ENCODE results near the gene AFG3L2.

The AFG3L2 gene

DNA sequence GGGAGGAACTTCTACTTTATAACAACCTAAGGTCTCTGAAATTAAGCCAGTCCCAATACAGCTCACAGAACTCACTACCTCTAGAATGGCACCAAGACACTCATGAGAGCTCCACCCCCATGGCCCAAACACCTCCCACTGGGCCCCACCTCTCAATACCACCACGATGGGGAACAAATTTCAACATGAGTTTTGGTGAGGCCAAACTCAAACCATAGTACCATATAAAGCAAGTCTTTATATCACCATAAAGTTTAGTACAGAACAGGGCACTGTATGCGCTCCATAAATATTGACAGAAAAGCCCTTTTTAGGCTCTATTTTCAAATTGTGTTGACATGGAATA lies 3.3 kb downstream of the AFG3L2 start:
- TF ChIP-seq, protein P1, sequence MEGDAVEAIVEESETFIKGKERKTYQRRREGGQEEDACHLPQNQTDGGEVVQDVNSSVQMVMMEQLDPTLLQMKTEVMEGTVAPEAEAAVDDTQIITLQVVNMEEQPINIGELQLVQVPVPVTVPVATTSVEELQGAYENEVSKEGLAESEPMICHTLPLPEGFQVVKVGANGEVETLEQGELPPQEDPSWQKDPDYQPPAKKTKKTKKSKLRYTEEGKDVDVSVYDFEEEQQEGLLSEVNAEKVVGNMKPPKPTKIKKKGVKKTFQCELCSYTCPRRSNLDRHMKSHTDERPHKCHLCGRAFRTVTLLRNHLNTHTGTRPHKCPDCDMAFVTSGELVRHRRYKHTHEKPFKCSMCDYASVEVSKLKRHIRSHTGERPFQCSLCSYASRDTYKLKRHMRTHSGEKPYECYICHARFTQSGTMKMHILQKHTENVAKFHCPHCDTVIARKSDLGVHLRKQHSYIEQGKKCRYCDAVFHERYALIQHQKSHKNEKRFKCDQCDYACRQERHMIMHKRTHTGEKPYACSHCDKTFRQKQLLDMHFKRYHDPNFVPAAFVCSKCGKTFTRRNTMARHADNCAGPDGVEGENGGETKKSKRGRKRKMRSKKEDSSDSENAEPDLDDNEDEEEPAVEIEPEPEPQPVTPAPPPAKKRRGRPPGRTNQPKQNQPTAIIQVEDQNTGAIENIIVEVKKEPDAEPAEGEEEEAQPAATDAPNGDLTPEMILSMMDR (IDR thresholded peaks at IDR 0.05; ENCODE audit: low read depth, low read length, missing control alignments) = no peak

DNA sequence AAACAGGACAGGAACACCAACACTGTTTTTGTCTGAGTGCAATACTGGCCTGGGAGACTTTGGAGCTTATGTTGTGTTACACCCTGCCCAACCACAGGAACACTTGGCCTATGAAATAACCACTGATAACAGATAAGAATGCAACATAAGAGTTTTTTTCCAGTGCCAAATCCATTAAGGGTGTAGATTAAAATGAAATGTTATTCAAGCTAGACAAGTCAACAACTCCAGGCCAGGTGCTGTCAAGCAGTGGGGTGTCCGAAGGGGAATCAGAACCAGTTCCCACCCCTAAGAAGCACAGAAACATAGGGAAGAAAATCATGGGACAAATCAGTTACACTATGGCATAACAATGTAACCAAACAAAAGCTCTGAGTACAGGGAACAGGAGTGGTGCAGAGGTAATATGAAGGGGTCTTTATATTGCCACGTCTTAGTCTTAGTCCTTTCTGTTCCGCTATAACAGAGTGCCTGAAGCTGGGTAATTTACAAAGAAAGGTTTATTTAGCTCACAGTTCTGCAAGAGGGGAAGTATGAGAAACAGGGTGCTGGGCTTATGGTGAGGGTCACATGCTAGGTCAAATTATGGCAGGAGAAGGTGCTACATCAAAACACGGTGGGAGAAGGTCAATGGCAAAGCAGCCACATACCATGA lies 3.8 kb downstream of the AFG3L2 start:
- no peak for DNase-seq (ENCODE audit: extremely low read depth, low read depth)
- H3K4me3 ChIP-seq (replicated peaks; ENCODE audit: low read depth, low read length) = no peak overlapping the region
- TF ChIP-seq, protein P1 (IDR thresholded peaks at IDR 0.05; ENCODE audit: low read depth, low read length, missing control alignments) = no peak

More for the DNA sequence above, 3.3 kb downstream of the AFG3L2 start:
- no peak overlapping the region for H3K4me3 ChIP-seq (replicated peaks; ENCODE audit: low read depth, low read length)
- DNase-seq (ENCODE audit: extremely low read depth, low read depth) = no peak

DNA sequence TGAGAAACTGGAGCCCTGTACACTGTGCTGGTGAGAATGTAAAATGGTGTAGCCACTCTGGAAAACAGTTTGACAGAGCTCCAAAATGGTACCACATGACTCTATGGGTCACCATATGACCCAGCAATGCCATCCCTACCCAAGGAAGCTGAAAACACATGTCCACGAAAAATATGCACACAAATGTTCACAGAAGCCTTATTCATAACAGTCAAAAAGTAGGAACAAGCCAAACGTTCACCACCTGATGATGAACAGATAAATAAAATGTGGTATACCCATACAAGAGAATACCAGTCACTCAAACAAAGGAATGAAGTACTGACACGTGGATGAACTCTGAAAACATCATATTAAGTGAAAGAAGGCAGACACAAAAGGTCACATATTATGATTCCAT lies 4.6 kb downstream of the AFG3L2 start:
- TF ChIP-seq, protein P1 (IDR thresholded peaks at IDR 0.05; ENCODE audit: low read depth, low read length, missing control alignments) = no peak
- H3K4me3 ChIP-seq (replicated peaks; ENCODE audit: low read depth, low read length) = no peak overlapping the region
- DNase-seq (ENCODE audit: extremely low read depth, low read depth) = no peak

DNA sequence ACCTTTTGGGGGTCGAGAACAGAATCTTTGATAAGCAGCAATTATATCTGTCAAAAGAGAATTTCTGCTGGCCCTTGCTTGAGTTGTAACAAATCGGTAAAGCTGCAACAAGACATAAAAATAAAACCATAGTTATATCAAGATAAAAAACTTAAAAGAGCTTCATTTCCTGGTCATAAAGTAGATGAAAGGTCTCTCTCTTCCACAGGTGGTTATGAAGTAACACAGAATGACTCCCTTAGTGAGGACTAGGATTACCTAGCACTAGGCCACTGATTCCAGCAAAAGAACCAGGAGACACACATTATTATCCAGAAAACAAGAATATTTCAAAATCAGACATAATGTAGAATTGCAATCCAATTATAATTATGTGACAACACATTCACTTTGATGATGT lies 5.4 kb downstream of the AFG3L2 start:
- H3K4me3 ChIP-seq (replicated peaks; ENCODE audit: low read depth, low read length) = no peak overlapping the region
- no peak for DNase-seq (ENCODE audit: extremely low read depth, low read depth)
- TF ChIP-seq, protein P1 (IDR thresholded peaks at IDR 0.05; ENCODE audit: low read depth, low read length, missing control alignments) = no peak

DNA sequence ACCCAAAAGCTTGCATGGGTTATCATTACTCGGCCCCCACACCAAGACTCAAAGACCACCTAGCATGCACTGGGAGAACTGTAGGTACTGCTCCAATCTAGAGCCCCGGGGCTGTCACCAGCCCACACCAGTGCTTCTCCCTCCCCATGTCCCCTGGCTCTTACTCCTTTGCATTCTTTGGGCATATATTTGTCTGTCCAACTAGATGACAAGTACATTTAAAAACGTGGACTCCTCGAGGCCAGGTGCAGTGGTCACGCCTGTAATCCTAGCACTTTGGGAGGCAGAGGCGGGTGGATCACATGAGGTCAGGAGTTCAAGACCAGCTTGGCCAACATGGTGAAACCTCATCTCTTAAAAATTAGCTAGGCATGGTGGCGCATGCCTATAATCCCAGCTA lies 7.8 kb downstream of the AFG3L2 start:
- TF ChIP-seq, protein P1 (IDR thresholded peaks at IDR 0.05; ENCODE audit: low read depth, low read length, missing control alignments) = no peak
- no peak for DNase-seq (ENCODE audit: extremely low read depth, low read depth)
- H3K4me3 ChIP-seq (replicated peaks; ENCODE audit: low read depth, low read length) = no peak overlapping the region

DNA sequence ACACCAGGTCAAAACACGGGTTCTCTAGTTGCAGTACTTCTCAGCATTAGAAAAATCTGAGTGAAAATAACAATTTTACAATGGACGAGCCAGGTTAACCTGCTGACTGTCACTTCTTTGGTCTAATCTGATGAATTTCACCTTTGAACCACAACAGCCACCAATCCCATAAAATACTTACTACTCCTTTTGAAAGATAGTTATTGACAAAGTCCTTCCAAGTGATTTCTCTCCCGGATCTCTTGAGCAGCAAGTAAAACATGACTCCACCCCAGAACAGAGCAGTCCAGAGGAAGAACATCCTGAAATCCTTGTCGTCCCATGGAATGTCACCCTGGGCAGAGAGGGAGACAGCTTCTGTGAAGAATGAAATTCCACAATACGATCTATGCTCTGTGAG lies 10.2 kb downstream of the AFG3L2 start:
- TF ChIP-seq, protein P1 (IDR thresholded peaks at IDR 0.05; ENCODE audit: low read depth, low read length, missing control alignments) = no peak
- no peak for DNase-seq (ENCODE audit: extremely low read depth, low read depth)
- no peak overlapping the region for H3K4me3 ChIP-seq (replicated peaks; ENCODE audit: low read depth, low read length)

DNA sequence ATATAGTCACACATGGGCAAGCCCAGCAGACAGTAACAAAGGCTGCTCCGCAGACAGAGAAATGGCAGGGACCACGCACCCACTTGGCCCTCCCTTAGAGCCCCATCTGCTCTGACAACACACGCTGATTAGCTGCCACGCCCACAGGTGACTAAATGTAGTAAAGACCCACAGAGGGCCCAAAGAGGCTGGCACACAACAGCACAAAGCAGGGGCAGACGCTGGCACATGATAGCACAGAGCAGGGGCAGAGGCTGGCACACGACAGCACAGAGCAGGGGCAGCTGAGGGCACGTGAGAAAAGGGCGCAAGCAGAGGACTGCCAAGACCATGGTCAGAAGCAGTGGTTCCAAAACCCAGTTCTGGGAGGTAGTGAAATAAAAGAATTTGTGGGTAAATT lies 10.6 kb downstream of the AFG3L2 start:
- H3K4me3 ChIP-seq (replicated peaks; ENCODE audit: low read depth, low read length) = no peak overlapping the region
- no peak for DNase-seq (ENCODE audit: extremely low read depth, low read depth)
- TF ChIP-seq, protein P1 (IDR thresholded peaks at IDR 0.05; ENCODE audit: low read depth, low read length, missing control alignments) = no peak
